Thyroid gland (tissue), 4 donors: Measurements from ENCODE around the gene PACS1. TPM values are rescaled to one million over a fixed set of nuclear protein-coding genes. Genes with fewer than 3 reads are reported as not detected.
"Not testable (repeated sequence)": the region's sequence is repeated elsewhere in the genome, so short reads cannot be mapped to it uniquely, and the experiment has no call there.

Experiments
- DNase-seq, 2 donors: peaks; one replicate each; pipeline ENCODE4 v3.0.0-alpha.2; 2019
- H3K27ac ChIP-seq, 3 donors: fragments of 200-600 bp; sonication (generic); 1 replicate in 2 of 3; 2 replicates in 1 of 3; pipeline ENCODE4 v1.5.1; 2016 to 2019; ENCODE audit warnings: mild to moderate bottlenecking in 1 of 3, moderate library complexity in 1 of 3
- H3K27me3 ChIP-seq: fragments of 200-600 bp; sonication (generic); one replicate; pipeline ENCODE4 v1.5.1; 2019
- H3K36me3 ChIP-seq, 2 donors: fragments of 200-600 bp; sonication (generic); one replicate each; pipeline ENCODE4 v1.5.1; 2016 to 2019
- H3K4me1 ChIP-seq, 2 donors: fragments of 200-600 bp; sonication (generic); one replicate each; pipeline ENCODE4 v1.5.1; 2017 to 2019
- H3K4me3 ChIP-seq, 3 donors: fragments of 200-600 bp; sonication (generic); replicated peaks in 1 of 3; 1 replicate in 2 of 3; 2 replicates in 1 of 3; pipeline ENCODE4 v1.5.1; 2016; ENCODE audit warnings: mild to moderate bottlenecking in 1 of 3
- H3K9me3 ChIP-seq: fragments of 200-600 bp; sonication (generic); one replicate; pipeline ENCODE4 v1.5.1; 2017
- POLR2A ChIP-seq, 2 donors: fragments of 450-650 bp; IDR thresholded peaks; one replicate each; pipeline ENCODE4 v1.6.1; 2017; ENCODE audit warnings: antibody characterized with exemption in 2 of 2, mild to moderate bottlenecking in 2 of 2, moderate library complexity in 1 of 2
- WGBS, 2 donors: methylation state at CpG; one replicate each; pipeline ENCODE4 v1.1.5; 2017; 5-methylcytosine and 5-hydroxymethylcytosine counted together
- intact Hi-C: fragments of 100-400 bp; cut with DNase I; formaldehyde crosslinking; loops from one replicate; pipeline ENCODE4 v1.15.1; 2023
- total RNA-seq, 4 donors: library from RNA; depleted of rRNA; stranded (reverse); fragments of >200 nt; gene quantifications; one replicate each; pipeline ENCODE4 v1.2.3, GENCODE V29; 2016
- TF ChIP-seq, protein P1 (sequence below), 6 experiments: fragments of 200-600 bp in 3 of 6; fragments of 450-650 bp in 3 of 6; sonication (generic) in 3 of 6; IDR thresholded peaks; one replicate each; pipeline ENCODE4 v1.5.1; 2016 to 2019; ENCODE audit warnings: antibody characterized with exemption in 6 of 6, mild to moderate bottlenecking in 2 of 6, inconsistent platforms in 1 of 6, moderate library complexity in 1 of 6

PACS1 gene
- total RNA-seq, 4 donors from 2014 or later: 39.6 to 67.7 (median 59.7) TPM

DNA sequence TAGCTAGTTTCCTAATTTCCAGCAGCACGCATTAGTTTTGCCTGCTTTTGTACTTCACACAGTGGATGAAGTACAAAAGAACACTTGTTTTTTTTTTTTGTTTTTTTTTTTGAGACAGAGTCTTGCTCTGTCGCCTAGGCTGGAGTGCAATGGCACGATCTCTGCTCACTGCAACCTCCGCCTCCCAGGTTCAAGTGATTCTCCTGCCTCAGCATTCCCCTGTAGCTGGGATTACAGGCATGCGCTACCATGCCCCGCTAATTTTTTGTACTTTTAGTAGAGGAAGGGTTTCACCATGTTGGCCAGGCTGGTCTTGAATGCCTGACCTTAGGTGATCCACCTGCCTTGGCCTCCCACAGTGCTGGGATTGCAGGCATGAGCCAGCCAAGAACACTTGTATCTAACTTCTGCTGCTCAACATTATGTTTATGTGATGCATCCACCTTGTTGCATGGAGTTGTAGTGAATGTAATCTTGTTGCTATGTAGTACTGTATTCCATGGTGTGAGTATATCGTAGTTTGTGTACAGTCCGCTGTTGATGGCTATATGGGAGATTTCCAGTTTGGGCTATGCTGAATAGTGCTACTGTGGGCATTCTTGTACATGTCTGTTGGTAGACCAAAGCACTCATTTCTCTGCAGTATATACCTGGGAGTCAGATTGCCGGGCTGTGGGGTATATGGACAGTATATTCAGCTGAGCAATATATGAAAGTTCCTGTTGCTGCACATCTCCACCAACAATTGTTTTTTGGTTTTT lies 17.3 kb downstream of the PACS1 start:
- no peak overlapping the region for H3K4me3 ChIP-seq
- no peak overlapping the region for H3K27ac ChIP-seq
- TF ChIP-seq, protein P1, sequence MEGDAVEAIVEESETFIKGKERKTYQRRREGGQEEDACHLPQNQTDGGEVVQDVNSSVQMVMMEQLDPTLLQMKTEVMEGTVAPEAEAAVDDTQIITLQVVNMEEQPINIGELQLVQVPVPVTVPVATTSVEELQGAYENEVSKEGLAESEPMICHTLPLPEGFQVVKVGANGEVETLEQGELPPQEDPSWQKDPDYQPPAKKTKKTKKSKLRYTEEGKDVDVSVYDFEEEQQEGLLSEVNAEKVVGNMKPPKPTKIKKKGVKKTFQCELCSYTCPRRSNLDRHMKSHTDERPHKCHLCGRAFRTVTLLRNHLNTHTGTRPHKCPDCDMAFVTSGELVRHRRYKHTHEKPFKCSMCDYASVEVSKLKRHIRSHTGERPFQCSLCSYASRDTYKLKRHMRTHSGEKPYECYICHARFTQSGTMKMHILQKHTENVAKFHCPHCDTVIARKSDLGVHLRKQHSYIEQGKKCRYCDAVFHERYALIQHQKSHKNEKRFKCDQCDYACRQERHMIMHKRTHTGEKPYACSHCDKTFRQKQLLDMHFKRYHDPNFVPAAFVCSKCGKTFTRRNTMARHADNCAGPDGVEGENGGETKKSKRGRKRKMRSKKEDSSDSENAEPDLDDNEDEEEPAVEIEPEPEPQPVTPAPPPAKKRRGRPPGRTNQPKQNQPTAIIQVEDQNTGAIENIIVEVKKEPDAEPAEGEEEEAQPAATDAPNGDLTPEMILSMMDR (IDR thresholded peaks at IDR 0.05): no peak
- no peak for TF ChIP-seq POLR2A (IDR thresholded peaks at IDR 0.05)
- H3K9me3 ChIP-seq: no peaks in the 10 kb centered on the region
- peaks cover 25 to 35% of the 10 kb centered on the region in 2 donors for H3K4me1 ChIP-seq
- intact Hi-C loops: no loop called here
- 59 to 64% methylated on average over 9 of the region's 9 CpGs for WGBS, 2 donors
- no peaks in the 10 kb centered on the region for H3K36me3 ChIP-seq
- no peaks in the 10 kb centered on the region for H3K27me3 ChIP-seq
- DNase-seq: peak; percentile 24 to 33

DNA sequence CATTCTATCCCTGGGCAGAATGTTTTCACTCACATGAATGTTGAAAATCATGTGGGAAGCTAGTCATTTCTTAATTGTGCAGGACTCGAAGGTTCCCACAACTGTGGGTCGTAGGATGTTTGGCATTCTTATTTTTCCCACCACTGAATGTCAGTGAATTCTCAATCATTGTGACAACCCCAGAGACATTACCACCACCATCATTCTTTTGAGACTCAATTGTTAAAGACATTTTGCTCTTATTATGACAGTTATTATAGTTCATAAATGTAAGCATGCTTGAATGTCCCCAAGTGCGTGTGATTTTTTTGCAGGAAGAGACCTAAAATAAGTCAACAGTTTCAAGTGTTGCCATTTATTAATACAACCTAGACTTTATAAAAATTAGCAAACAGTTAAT lies 19.0 kb downstream of the PACS1 start:
- Histone ChIP-seq H3K27ac (no peak overlapping the region), H3K27me3 (no peaks in the 10 kb centered on the region), H3K36me3 (no peaks in the 10 kb centered on the region), H3K4me3 (no peak overlapping the region), H3K4me1 (peaks cover 7 to 17% of the 10 kb centered on the region in 2 donors), H3K9me3 (no peaks in the 10 kb centered on the region)
- no peak for DNase-seq
- TF ChIP-seq, protein P1 (IDR thresholded peaks at IDR 0.05): no peak
- no peak for TF ChIP-seq POLR2A (IDR thresholded peaks at IDR 0.05)
- WGBS, 2 donors: 92 to 96% methylated on average over 3 of the region's 3 CpGs
- intact Hi-C loops: no loop called here

DNA sequence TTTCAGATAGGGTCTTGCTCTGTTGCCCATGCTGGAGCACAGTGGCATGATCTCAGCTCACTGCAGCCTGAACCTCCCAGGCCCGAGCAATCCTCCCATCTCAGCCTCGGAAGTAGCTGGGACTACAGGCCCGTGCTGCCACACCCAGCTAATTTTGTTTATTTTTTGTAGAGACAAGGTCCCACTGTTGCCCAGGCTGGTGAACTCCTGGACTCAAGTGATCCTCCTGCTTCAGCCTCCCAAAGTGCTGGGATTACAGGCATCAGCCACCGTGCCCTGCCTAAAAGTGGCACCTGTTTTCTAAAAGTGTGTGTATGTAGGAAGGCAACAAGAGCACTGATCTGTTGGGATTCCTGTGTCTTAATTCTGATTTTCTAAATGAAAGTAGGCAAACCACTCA lies 20.2 kb downstream of the PACS1 start:
- H3K9me3 ChIP-seq: no peaks in the 10 kb centered on the region
- H3K36me3 ChIP-seq: no peaks in the 10 kb centered on the region
- WGBS, 2 donors: 90 to 95% methylated on average over 4 of the region's 4 CpGs
- no peak for DNase-seq
- H3K27me3 ChIP-seq: no peaks in the 10 kb centered on the region
- peaks cover 4 to 12% of the 10 kb centered on the region in 2 donors for H3K4me1 ChIP-seq
- intact Hi-C loops: no loop called here
- H3K27ac ChIP-seq: no peak overlapping the region
- TF ChIP-seq, protein P1 (IDR thresholded peaks at IDR 0.05): no peak
- TF ChIP-seq POLR2A (IDR thresholded peaks at IDR 0.05): no peak
- H3K4me3 ChIP-seq: no peak overlapping the region

DNA sequence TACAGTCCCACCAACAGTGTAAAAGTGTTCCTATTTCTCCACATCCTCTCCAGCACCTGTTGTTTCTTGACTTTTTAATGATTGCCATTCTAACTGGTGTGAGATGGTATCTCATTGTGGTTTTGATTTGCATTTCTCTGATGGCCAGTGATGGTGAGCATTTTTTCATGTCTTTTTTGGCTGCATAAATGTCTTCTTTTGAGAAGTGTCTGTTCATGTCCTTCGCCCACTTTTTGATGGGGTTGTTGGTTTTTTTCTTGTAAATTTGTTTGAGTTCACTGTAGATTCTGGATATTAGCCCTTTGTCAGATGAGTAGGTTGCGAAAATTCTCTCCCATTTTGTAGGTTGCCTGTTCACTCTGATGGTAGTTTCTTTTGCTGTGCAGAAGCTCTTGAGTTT lies 22.1 kb downstream of the PACS1 start:
- H3K27ac ChIP-seq, H3K9me3 ChIP-seq, H3K36me3 ChIP-seq, intact Hi-C loops, H3K4me3 ChIP-seq, H3K4me1 ChIP-seq, H3K27me3 ChIP-seq, DNase-seq: not testable (repeated sequence)
- 97 to 98% methylated on average over 2 of the region's 2 CpGs for WGBS, 2 donors

DNA sequence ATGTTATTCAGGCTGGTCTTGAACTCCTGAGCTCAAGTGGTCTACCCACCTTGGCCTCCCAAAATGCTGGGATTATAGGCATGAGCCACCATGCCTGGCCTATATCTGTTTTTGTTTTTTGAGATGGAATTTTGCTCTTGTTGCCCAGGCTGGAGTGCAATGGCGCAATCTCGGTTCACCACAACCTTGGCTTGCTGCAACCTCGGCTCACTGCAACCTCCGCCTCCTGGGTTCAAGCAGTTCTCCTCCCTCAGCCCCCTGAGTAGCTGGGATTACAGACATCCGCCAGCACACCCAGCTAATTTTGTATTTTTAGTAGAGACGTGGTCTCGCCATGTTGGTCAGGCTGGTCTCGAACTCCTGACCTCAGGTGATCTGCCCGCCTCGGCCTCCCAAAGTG lies 29.7 kb downstream of the PACS1 start:
- H3K27ac ChIP-seq, DNase-seq, H3K27me3 ChIP-seq, H3K36me3 ChIP-seq, intact Hi-C loops, H3K4me3 ChIP-seq, H3K9me3 ChIP-seq: not testable (repeated sequence)
- peaks cover 12 to 15% of the 10 kb centered on the region in 2 donors for H3K4me1 ChIP-seq
- WGBS, 2 donors: 97 to 99% methylated on average over 10 of the region's 10 CpGs

DNA sequence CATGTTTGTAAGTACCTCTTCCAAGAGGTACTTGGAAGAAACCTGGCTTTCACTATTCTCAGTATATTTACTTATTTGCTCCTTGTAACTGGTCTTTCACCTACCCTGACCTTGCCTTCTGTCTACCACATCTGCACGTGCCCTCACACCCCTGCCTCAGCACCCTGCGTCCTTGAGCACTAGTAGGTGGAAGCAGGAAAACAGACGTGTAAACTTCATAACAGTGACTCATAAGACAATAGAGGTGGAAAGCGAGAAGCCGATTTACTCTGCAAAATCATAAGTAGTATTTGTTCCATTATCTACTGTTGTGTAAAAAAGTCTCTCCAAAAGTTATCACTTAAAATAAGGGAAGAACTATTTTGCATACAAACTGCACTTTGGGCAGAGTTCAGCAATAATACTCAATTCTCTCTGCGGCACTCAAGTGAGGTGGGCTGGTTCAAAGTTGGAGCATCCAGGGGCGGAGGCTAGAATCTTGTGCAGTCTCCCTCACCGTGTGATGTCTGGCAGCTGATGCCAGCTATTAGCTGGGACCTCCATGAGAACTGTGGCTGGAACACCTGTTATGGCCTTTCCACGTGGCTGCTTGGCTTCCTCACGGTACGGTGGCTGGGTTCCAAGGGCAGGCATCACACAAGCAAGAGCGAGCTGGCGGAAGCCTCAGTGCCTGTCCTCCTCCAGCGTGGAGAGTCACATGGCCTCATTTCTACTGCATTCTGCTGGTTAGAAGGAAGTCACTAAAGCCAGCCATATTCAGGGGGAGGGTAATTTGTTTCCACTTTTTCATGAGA lies 30.4 kb downstream of the PACS1 start:
- TF ChIP-seq, protein P1 (IDR thresholded peaks at IDR 0.05): no peak
- TF ChIP-seq POLR2A (IDR thresholded peaks at IDR 0.05): no peak
- Histone ChIP-seq H3K27me3 (no peaks in the 10 kb centered on the region), H3K4me1 (peaks cover 12 to 15% of the 10 kb centered on the region in 2 donors), H3K4me3 (no peak overlapping the region), H3K36me3 (no peaks in the 10 kb centered on the region), H3K27ac (peak overlapping the region; percentile 7 to 53 (median 37)), H3K9me3 (no peaks in the 10 kb centered on the region)
- 38 to 39% methylated on average over 14 of the region's 14 CpGs for WGBS, 2 donors
- intact Hi-C loops: no loop called here
- peak; percentile 97 to 98 for DNase-seq
